Epithelial cell of esophagus (primary cell): ENCODE data around the gene TMEM100.

Source experiments
- DNase-seq: peaks from one replicate; pipeline ENCODE4 v3.0.0; 2010; ENCODE audit warnings: low read depth
- H3K4me3 ChIP-seq: 2 replicates; pipeline ENCODE4 v1.5.1; 2011; ENCODE audit warnings: mild to moderate bottlenecking, low read length, control low read depth
- TF ChIP-seq, protein P1 (sequence below): IDR thresholded peaks from 2 replicates; pipeline ENCODE4 v1.5.1; 2011; ENCODE audit warnings: low read depth, mild to moderate bottlenecking, low read length, control low read depth, inconsistent platforms; ENCODE audit not compliant: insufficient read depth; ENCODE audit errors: missing control alignments

Gene TMEM100

DNA sequence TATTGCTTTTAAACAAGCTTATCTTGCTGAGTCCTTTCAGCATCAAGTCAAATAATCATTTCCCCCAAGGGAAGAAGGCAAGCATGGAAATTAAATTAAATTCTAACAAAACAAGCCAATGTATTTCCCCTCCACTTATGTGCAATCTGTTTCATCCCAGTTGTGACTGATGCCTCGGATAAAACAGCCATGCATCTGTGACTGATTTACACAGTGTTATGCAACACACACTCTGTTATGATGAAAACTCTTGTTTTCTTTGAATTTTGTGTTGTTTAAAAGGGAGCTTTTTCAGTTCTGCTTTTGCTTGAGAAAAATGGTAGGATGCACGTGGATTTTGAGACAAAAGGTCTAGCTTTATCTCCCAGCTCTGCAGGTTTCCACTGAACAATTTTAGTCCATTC lies 32.6 kb downstream of the TMEM100 start:
- H3K4me3 ChIP-seq = no peak overlapping the region
- no peak for DNase-seq
- TF ChIP-seq, protein P1, sequence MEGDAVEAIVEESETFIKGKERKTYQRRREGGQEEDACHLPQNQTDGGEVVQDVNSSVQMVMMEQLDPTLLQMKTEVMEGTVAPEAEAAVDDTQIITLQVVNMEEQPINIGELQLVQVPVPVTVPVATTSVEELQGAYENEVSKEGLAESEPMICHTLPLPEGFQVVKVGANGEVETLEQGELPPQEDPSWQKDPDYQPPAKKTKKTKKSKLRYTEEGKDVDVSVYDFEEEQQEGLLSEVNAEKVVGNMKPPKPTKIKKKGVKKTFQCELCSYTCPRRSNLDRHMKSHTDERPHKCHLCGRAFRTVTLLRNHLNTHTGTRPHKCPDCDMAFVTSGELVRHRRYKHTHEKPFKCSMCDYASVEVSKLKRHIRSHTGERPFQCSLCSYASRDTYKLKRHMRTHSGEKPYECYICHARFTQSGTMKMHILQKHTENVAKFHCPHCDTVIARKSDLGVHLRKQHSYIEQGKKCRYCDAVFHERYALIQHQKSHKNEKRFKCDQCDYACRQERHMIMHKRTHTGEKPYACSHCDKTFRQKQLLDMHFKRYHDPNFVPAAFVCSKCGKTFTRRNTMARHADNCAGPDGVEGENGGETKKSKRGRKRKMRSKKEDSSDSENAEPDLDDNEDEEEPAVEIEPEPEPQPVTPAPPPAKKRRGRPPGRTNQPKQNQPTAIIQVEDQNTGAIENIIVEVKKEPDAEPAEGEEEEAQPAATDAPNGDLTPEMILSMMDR = no peak

DNA sequence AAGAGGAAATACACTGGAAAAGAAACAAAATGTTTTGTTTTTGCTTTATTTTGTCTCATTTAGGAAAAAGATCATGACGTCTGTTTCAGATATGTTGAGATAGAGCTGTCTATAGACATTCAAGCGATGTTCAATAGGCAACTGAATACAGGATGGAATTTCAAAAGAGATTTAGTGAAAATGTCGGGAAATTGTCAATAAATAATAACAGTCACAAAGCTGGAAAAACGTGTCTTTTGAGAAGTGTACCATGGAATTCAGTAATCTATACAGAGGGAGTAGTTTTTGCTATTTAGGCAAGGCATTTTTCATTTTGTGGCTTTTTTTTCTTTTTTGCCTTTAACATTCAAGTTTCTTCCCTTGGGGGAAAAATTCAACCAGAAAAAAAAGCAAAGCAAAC lies 33.0 kb downstream of the TMEM100 start:
- TF ChIP-seq, protein P1 = no peak
- DNase-seq = no peak
- no peak overlapping the region for H3K4me3 ChIP-seq

DNA sequence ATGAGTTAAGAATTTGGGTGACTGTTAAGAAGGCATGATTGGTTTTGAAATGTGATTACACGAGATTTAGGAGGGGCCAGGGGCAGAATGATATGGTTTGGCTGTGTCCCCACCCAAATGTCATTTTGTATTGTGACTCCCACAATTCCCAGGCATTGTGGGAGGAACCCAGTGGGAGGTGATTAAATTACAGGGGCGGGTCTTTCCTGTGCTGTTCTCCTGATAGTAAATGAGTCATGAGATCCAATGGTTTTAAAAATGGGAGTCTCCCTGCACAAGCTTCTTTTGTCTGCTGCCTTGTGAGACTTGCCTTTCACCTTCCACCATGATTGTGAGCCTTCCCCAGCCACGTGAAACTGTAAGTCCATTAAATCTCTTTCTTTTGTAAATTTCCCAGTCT lies 34.6 kb downstream of the TMEM100 start:
- TF ChIP-seq, protein P1 = no peak
- no peak for DNase-seq
- no peak overlapping the region for H3K4me3 ChIP-seq

DNA sequence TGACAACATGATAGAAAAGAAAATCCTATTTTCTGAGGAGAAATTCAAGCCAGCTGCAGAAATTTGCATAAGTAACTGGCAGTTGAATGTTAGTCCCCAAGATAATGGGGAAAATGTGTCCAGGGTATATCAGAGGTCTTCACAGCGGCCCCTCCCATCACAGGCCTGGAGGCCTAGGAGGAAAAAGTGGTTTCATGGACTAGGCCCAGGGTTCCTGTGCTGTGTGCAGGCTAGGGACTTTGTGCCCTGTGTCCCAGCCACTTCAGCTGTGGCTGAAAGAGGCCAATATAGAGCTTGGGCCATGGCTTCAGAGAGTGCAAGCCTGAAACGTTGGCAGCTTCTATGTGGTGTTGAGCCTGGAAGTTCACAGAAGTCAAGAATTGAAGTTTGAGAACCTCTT lies 35.6 kb downstream of the TMEM100 start:
- TF ChIP-seq, protein P1 = no peak
- no peak overlapping the region for H3K4me3 ChIP-seq
- DNase-seq = no peak

DNA sequence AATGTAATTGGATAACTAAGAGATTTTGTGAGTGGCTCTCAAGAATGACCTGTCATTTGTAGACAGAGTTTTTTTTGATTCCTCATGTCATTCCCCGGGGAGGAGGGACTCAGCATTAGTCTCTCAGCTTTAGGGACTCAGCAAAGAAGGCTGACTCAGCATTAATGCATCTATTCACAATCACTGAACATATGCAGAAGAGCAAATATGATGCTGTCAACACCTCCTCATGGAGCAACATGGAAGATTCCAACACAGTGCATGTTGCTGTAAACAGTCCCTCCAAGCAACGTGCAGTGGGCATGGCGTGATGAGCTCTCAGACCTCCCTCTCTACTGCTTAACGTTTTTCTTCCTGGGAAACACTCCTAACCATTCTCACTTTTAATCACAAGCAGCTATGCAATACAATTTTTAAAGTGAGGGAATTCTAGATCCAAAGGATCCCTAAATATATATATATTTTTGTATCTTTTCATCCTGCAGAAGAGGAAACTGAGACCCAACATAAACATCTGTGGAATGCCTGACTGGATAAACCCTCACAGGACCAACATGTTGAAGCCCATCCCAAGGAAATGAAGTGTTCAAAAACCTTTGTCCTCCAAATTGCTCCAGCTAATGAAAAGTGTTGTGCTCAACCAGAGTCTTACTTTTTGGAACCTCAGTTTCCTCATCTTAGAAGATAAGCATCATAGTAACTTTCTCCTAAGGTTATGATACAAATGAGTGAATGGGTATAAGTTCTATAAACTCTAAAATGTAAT lies 38.9 kb downstream of the TMEM100 start:
- no peak overlapping the region for H3K4me3 ChIP-seq
- TF ChIP-seq, protein P1 = no peak
- DNase-seq = peak; percentile 50

DNA sequence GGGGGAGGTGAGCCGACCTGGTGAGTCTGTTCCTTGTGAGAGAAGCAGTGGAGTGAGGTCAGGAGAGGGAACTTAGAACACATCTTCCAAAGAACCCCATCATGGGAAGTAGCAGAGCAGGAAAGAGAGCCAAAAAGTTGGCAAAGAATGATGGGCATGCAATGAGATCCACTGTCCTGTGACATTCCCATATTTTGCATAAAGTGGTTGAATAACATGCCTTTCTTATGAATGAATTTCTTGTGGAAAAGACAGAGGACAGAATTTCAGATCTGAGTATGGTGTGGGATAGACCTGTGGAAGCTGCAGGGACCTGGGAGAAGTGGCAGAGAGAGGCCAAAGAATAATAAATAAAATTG lies 41.3 kb downstream of the TMEM100 start:
- H3K4me3 ChIP-seq = no peak overlapping the region
- DNase-seq = no peak
- TF ChIP-seq, protein P1 = no peak

DNA sequence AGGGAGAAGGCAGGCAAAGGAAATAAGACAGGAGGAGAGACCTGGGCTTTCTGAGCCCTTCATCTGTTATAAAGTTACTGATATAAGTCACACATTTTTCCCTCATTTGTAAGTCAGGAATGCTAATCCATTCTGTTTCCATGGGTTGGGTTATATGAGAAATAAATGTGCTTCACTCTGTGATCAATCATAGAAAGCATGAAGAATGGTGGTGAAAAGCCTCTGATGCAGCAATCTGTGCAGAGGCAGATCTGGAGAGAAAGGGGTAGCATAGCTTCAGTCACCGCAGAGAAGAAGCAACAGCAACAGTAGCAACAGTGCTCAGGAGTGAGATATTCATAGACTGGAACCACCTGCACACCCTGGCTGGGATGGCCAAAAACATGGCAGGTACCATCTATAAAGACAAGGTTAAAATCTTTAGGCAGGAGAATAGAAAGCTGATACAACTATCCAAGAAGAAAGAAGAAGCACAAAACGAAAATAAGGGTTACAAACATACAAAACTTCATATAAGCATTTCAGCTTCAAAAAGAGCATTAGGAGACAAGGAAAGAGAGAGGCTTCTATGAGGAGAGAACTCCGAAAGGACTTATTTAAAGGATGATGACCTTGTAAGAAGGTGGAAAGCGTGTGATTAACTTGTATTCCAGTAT lies 41.9 kb downstream of the TMEM100 start:
- no peak for DNase-seq
- TF ChIP-seq, protein P1 = no peak
- no peak overlapping the region for H3K4me3 ChIP-seq
